SK-N-SH (cell line): Measurements from ENCODE around the gene FRS2.
"Not testable (repeated sequence)": the region's sequence is repeated elsewhere in the genome, so short reads cannot be mapped to it uniquely, and the experiment has no call there.

ENCODE experiments used
- CTCF ChIP-seq: fragments of 200-600 bp; sonication (generic); IDR thresholded peaks from 2 replicates; pipeline ENCODE4 v1.6.1; 2017; ENCODE audit warnings: antibody characterized with exemption, mild to moderate bottlenecking, moderate library complexity
- EP300 ChIP-seq, 2 experiments: IDR thresholded peaks; 2 replicates each; pipeline versions ENCODE4 v1.4.0 to v1.6.1; 2012; ENCODE audit warnings: borderline replicate concordance in 1 of 2, low read depth in 1 of 2, low read length in 1 of 2
- MAX ChIP-seq: IDR thresholded peaks from 2 replicates; pipeline ENCODE4 v1.4.0; 2012; ENCODE audit warnings: low read depth
- MXI1 ChIP-seq: IDR thresholded peaks from 2 replicates; pipeline ENCODE4 v1.6.1; 2012; ENCODE audit warnings: mild to moderate bottlenecking, low read depth, low read length, improper control_type of control experiment
- NFIC ChIP-seq: IDR thresholded peaks from 2 replicates; pipeline ENCODE4 v1.4.0; 2012; ENCODE audit warnings: borderline replicate concordance
- POLR2AphosphoS5 ChIP-seq: IDR thresholded peaks from 2 replicates; pipeline ENCODE4 v1.6.1; 2012; ENCODE audit warnings: low read depth, low read length
- RAD21 ChIP-seq: IDR thresholded peaks from 2 replicates; pipeline ENCODE4 v1.6.1; 2012; ENCODE audit warnings: mild to moderate bottlenecking, low read length
- REST ChIP-seq: IDR thresholded peaks from 2 replicates; pipeline ENCODE4 v1.6.1; 2012; ENCODE audit warnings: mild to moderate bottlenecking, low read depth, low read length, moderate library complexity
- SMC3 ChIP-seq: IDR thresholded peaks from 2 replicates; pipeline ENCODE4 v1.6.1; 2012; ENCODE audit warnings: low read depth, low read length, improper control_type of control experiment
- USF2 ChIP-seq: fragments of 150-350 bp; IDR thresholded peaks from 2 replicates; pipeline ENCODE4 v1.6.1; 2017; ENCODE audit warnings: antibody characterized with exemption, low read length, low read depth, borderline replicate concordance
- YY1 ChIP-seq: IDR thresholded peaks from 2 replicates; pipeline ENCODE4 v1.4.0; 2012; ENCODE audit warnings: low read depth, mild to moderate bottlenecking
- ZBTB33 ChIP-seq: IDR thresholded peaks from 2 replicates; pipeline ENCODE4 v1.4.0; 2012; ENCODE audit warnings: low read depth, borderline replicate concordance

GRCh38 chr12:69452598-69453132, 17.5 kb upstream of the FRS2 start:
- TF ChIP-seq CTCF; POLR2AphosphoS5; RAD21; MXI1; USF2; SMC3; ZBTB33; MAX; NFIC; EP300 (IDR thresholded peaks at IDR 0.05; ENCODE audit: borderline replicate concordance in 1 of 2, low read depth in 1 of 2, low read length in 1 of 2); REST; YY1: not testable (repeated sequence)
